DOHH2 (cell line): ENCODE results near the gene FBXL5.

Experiments
- H3F3A ChIP-seq: fragments of 200-600 bp; sonication (generic), shearing (Covaris generic); 2 replicates; pipeline ENCODE4 v1.6.0; 2016; ENCODE audit warnings: antibody characterized with exemption, mild to moderate bottlenecking; ENCODE audit not compliant: control insufficient read depth, insufficient read depth
- H3K27ac ChIP-seq: fragments of 200-600 bp; sonication (generic); 2 replicates; pipeline ENCODE4 v1.5.1; 2014; ENCODE audit warnings: low read depth, mild to moderate bottlenecking, low read length, moderate library complexity
- H3K27me3 ChIP-seq: fragments of 200-600 bp; sonication (generic); 2 replicates; pipeline ENCODE4 v1.6.1; 2014; ENCODE audit warnings: mild to moderate bottlenecking, low read length, mixed read lengths; ENCODE audit not compliant: control insufficient read depth
- H3K36me3 ChIP-seq: fragments of 200-600 bp; sonication (generic); 2 replicates; pipeline ENCODE4 v1.6.1; 2014; ENCODE audit warnings: mild to moderate bottlenecking, low read length, moderate library complexity, mixed read lengths; ENCODE audit not compliant: control insufficient read depth
- H3K4me1 ChIP-seq: fragments of 200-600 bp; sonication (generic); 2 replicates; pipeline ENCODE4 v1.6.1; 2014; ENCODE audit warnings: mild to moderate bottlenecking, low read length, mixed read lengths; ENCODE audit not compliant: control insufficient read depth
- H3K4me2 ChIP-seq: fragments of 200-600 bp; sonication (generic); 2 replicates; pipeline ENCODE4 v1.6.0; 2014; ENCODE audit warnings: mild to moderate bottlenecking, low read length, moderate library complexity
- H3K4me3 ChIP-seq: fragments of 200-600 bp; sonication (generic); 2 replicates; pipeline ENCODE4 v1.5.1; 2014; ENCODE audit warnings: mild to moderate bottlenecking, low read length, mixed read lengths
- H3K79me2 ChIP-seq: fragments of 200-600 bp; sonication (generic); 2 replicates; pipeline ENCODE4 v1.6.1; 2014; ENCODE audit warnings: mild to moderate bottlenecking, low read length, mixed read lengths; ENCODE audit not compliant: control insufficient read depth
- H3K9me2 ChIP-seq: fragments of 200-600 bp; sonication (generic); replicated peaks from 2 replicates; pipeline ENCODE4 v1.6.1; 2014; ENCODE audit warnings: mild to moderate bottlenecking, low read length, mixed read lengths; ENCODE audit not compliant: control insufficient read depth
- H3K9me3 ChIP-seq: fragments of 200-600 bp; sonication (generic); 2 replicates; pipeline ENCODE4 v1.6.1; 2014; ENCODE audit warnings: antibody characterized with exemption, low read length, mixed read lengths; ENCODE audit not compliant: control insufficient read depth, insufficient read depth
- H4K20me1 ChIP-seq: fragments of 200-600 bp; sonication (generic); 2 replicates; pipeline ENCODE4 v1.6.0; 2014; ENCODE audit warnings: low read depth, mild to moderate bottlenecking, antibody characterized with exemption, low read length, moderate library complexity; ENCODE audit not compliant: control insufficient read depth, insufficient read depth
- EZH2phosphoT487 ChIP-seq: fragments of 200-600 bp; sonication (generic); IDR thresholded peaks from 2 replicates; pipeline ENCODE4 v1.6.1; 2017; ENCODE audit warnings: borderline replicate concordance, mild to moderate bottlenecking, antibody characterized with exemption, low read length, moderate library complexity, mixed read lengths
- TF ChIP-seq, protein P1 (sequence below): fragments of 200-600 bp; sonication (generic); IDR thresholded peaks from one replicate; pipeline ENCODE4 v1.5.1; 2014; ENCODE audit warnings: antibody characterized with exemption, mild to moderate bottlenecking, low read depth, low read length; ENCODE audit not compliant: poor library complexity, severe bottlenecking

The FBXL5 gene

DNA sequence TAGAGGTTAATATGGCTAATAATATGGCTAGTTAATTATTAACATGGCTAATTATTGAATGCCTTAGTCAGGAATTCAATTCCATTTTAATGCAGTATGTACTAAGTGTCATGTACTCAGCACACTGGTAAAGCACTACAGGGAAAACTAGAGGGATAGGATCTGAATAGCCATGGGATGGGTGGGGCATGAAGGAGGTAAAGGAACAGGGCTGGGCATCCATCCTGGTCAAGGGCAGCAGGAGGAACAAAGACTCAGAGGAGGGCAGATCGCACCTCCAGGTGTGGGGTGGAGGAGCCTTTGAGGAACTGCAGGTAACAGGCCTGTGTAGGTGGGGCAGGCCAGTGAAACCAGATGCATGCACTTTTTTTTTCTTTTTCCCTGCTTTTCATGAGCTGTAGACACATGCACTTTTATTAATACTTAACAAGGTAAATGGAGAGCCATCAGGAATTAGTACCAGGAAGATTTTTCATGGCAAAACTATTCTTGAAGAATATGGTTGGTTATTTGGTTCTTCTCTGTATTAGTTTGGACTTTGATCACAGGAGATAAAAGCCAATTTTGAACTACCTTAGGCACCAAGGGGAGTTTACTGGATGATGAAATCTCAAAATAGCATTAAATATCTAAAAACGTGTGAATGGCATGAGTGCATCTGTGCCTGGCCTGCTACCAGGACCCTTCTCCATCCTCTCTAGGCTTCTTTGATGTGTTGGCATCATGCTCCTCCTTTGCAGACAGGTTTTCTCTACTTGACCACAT lies 97.2 kb downstream of the FBXL5 start:
- no peaks in the 10 kb centered on the region for H3K27me3 ChIP-seq
- H3K9me2 ChIP-seq, result no peaks in the 10 kb centered on the region
- no peaks in the 10 kb centered on the region for H3F3A ChIP-seq
- H3K4me2 ChIP-seq, result no peak overlapping the region
- no peaks in the 10 kb centered on the region for H3K79me2 ChIP-seq
- no peak overlapping the region for H3K27ac ChIP-seq
- no peaks in the 10 kb centered on the region for H4K20me1 ChIP-seq
- H3K4me1 ChIP-seq, result no peaks in the 10 kb centered on the region
- no peaks in the 10 kb centered on the region for H3K9me3 ChIP-seq
- TF ChIP-seq, protein P1, sequence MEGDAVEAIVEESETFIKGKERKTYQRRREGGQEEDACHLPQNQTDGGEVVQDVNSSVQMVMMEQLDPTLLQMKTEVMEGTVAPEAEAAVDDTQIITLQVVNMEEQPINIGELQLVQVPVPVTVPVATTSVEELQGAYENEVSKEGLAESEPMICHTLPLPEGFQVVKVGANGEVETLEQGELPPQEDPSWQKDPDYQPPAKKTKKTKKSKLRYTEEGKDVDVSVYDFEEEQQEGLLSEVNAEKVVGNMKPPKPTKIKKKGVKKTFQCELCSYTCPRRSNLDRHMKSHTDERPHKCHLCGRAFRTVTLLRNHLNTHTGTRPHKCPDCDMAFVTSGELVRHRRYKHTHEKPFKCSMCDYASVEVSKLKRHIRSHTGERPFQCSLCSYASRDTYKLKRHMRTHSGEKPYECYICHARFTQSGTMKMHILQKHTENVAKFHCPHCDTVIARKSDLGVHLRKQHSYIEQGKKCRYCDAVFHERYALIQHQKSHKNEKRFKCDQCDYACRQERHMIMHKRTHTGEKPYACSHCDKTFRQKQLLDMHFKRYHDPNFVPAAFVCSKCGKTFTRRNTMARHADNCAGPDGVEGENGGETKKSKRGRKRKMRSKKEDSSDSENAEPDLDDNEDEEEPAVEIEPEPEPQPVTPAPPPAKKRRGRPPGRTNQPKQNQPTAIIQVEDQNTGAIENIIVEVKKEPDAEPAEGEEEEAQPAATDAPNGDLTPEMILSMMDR, result no peak
- no peak for TF ChIP-seq EZH2phosphoT487
- no peaks in the 10 kb centered on the region for H3K36me3 ChIP-seq
- no peak overlapping the region for H3K4me3 ChIP-seq

DNA sequence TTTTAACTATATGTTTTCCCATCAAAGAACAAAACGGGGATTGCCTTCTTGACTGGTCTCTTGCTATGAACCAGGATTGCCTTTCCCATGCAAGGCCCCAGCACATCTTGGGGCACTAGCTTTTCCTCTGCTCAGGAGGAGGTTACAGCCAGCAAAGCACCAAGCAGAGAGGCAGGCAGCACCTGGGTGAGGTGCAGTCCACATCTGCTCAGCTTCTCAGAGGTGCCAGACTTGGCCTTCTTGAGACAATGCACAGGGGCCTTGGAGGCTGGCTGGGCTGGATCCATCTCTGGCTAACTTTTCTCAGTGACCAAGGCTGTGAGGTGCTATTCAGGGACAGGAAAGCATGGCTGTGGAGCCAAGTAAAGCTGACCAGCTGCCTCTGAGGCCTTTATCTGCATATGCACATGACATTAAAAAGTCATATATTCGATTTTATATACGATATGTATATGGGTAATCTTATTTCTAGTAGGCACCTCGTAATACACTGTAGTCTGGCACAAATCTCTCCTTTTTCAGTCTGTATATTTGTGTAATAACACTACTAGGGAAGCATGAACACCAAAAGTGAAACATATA lies 98.6 kb downstream of the FBXL5 start:
- H3F3A ChIP-seq, result no peaks in the 10 kb centered on the region
- TF ChIP-seq, protein P1, result no peak
- no peak for TF ChIP-seq EZH2phosphoT487
- no peaks in the 10 kb centered on the region for H3K36me3 ChIP-seq
- no peaks in the 10 kb centered on the region for H3K4me1 ChIP-seq
- no peaks in the 10 kb centered on the region for H4K20me1 ChIP-seq
- H3K9me2 ChIP-seq, result no peaks in the 10 kb centered on the region
- H3K27ac ChIP-seq, result no peak overlapping the region
- no peaks in the 10 kb centered on the region for H3K27me3 ChIP-seq
- H3K79me2 ChIP-seq, result no peaks in the 10 kb centered on the region
- no peaks in the 10 kb centered on the region for H3K9me3 ChIP-seq
- no peak overlapping the region for H3K4me2 ChIP-seq
- no peak overlapping the region for H3K4me3 ChIP-seq
